Measurements from ENCODE around the gene TOM1L2.

The TOM1L2 gene

GRCh38 chr17:17836818-17837379, 135.3 kb downstream of the TOM1L2 start, which contains the start of gene SREBF1:
Gene SREBF1 (minus strand): TSS chr17:17836986. CDS start chr17:17836817, 169 bp downstream.
- peaks cover 25% of the 10 kb centered on the region for H3K4me1 ChIP-seq (ENCODE audit: control insufficient read depth, insufficient read depth, low read length)
- DNase-seq (ENCODE audit: low read depth, low spot score): no peak
- peak within 1 kb of the TSS; percentile 95 for H3K4me3 ChIP-seq (ENCODE audit: low read length)
- no peaks in the 10 kb centered on the region for H3K9me3 ChIP-seq (ENCODE audit: control insufficient read depth, insufficient read depth, low read length)
- no peaks in the 10 kb centered on the region for H3K36me3 ChIP-seq (ENCODE audit: control insufficient read depth, insufficient read depth, low read length)
- no peaks in the 10 kb centered on the region for H3K27me3 ChIP-seq (ENCODE audit: control insufficient read depth, insufficient read depth, low read length)
- H3K27ac ChIP-seq (ENCODE audit: low read length): no peak within 1 kb of the TSS
- WGBS (ENCODE audit: insufficient coverage, insufficient read length): no CpG with 5 or more reads among the region's 52 CpGs

GRCh38 chr17:17836250-17836817, 135.9 kb downstream of the TOM1L2 start:
- WGBS (ENCODE audit: insufficient coverage, insufficient read length): no CpG with 5 or more reads among the region's 69 CpGs
- Histone ChIP-seq H3K36me3 (ENCODE audit: control insufficient read depth, insufficient read depth, low read length) (0 out of 2 replicates have a peak, but pooled peaks cover 3% of the 10 kb centered on the region), H3K4me3 (ENCODE audit: low read length) (peak overlapping the region; percentile 95), H3K4me1 (ENCODE audit: control insufficient read depth, insufficient read depth, low read length) (peaks cover 25% of the 10 kb centered on the region), H3K27me3 (ENCODE audit: control insufficient read depth, insufficient read depth, low read length) (no peaks in the 10 kb centered on the region), H3K9me3 (ENCODE audit: control insufficient read depth, insufficient read depth, low read length) (no peaks in the 10 kb centered on the region), H3K27ac (ENCODE audit: low read length) (no peak overlapping the region)
- DNase-seq (ENCODE audit: low read depth, low spot score): peak; percentile 98

DNA sequence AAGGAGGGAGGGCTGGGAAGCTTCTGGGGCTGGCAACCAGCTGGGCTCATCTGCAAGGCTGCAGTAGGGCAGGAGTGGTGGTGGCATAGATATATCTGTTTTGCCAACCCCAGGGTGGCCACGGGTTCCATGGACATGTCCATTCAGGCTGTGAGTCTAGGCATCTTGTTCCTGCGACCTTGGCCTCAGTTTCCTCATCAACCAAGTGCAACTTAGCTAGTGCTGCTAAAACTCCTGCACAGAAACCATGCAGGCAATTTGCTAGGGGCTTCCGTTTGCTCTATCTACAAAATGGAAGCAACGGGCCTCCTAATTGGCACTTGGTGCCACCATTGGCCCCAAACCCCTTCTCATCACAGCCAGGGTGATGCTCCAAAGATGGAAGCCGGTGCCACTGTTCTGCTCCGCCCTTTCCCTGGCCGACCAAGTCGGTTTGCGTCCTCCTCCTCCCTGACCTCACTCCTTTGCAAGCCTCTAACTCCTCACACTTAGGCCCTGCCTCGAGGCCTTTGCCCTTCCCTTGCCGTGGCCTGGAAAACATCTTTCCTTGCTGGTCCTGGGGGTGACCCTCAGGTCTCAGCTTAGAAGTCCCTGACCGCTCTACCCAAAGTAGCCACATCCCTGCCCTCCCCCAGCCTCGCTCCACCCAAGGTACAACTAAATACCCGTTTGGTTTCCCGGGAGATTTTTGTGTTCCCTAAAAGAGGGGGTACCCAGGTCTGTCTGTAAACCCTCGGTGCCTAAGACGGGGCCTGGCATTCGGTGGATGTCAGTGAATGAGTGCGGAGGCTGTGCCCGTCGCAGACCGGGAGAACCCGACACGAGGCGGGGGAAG, 136.6 kb downstream of the TOM1L2 start:
- Histone ChIP-seq H3K4me3 (ENCODE audit: low read length) (peak overlapping the region; percentile 23; the same call in 1 of the 2 replicates), H3K4me1 (ENCODE audit: control insufficient read depth, insufficient read depth, low read length) (peaks cover 21% of the 10 kb centered on the region), H3K27me3 (ENCODE audit: control insufficient read depth, insufficient read depth, low read length) (no peaks in the 10 kb centered on the region), H3K9me3 (ENCODE audit: control insufficient read depth, insufficient read depth, low read length) (no peaks in the 10 kb centered on the region), H3K27ac (ENCODE audit: low read length) (no peak overlapping the region), H3K36me3 (ENCODE audit: control insufficient read depth, insufficient read depth, low read length) (0 out of 2 replicates have a peak, but pooled peaks cover 3% of the 10 kb centered on the region)
- no CpG with 5 or more reads among the region's 25 CpGs for WGBS (ENCODE audit: insufficient coverage, insufficient read length)
- DNase-seq (ENCODE audit: low read depth, low spot score): no peak

- Histone ChIP-seq H3K27me3 (ENCODE audit: control insufficient read depth, insufficient read depth, low read length) (no peaks in the 10 kb centered on the region), H3K4me1 (ENCODE audit: control insufficient read depth, insufficient read depth, low read length) (peaks cover 20% of the 10 kb centered on the region), H3K36me3 (ENCODE audit: control insufficient read depth, insufficient read depth, low read length) (0 out of 2 replicates have a peak, but pooled peaks cover 3% of the 10 kb centered on the region), H3K27ac (ENCODE audit: low read length) (no peak overlapping the region), H3K4me3 (ENCODE audit: low read length) (no peak overlapping the region), H3K9me3 (ENCODE audit: control insufficient read depth, insufficient read depth, low read length) (no peaks in the 10 kb centered on the region)
- WGBS (ENCODE audit: insufficient coverage, insufficient read length): no CpG with 5 or more reads among the region's 4 CpGs
- no peak for DNase-seq (ENCODE audit: low read depth, low spot score)
These were observed 137.2 kb downstream of the TOM1L2 start for GRCh38 chr17:17834974-17835373.

DNA sequence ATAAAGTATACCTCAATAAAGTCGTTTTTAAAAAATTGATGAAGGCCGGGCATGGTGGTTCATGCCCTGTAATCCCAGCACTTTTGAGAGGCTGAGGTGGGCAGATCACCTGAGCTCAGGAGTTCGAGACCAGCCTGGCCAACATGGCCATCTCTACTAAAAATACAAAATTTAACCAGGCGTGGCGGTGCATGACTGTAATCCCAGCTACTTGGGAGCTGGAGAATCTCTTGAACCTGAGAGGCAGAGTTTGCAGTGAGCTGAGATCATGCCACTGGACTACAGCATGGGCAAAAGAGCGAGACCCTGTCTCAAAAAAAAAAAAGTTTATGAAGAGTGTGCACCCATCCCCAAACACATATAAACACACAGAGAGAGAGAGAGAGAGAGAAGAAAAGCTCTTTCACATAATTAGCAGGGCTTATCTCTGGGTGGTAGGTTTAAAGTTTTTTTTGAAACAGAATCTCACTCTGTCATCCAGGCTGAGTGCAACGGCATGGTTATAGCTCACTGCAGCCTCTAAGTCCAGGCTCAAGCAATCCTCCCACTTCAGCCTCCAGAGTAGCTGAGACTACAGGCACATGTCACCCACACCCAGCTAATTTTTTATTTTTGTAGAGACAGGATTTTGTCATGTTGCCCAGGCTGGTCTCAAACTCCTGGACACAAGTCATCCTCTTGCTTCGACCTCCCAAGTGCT, 138.4 kb downstream of the TOM1L2 start:
- Histone ChIP-seq H3K4me1 (ENCODE audit: control insufficient read depth, insufficient read depth, low read length) (peaks cover 15% of the 10 kb centered on the region), H3K4me3 (ENCODE audit: low read length) (no peak overlapping the region), H3K36me3 (ENCODE audit: control insufficient read depth, insufficient read depth, low read length) (0 out of 2 replicates have a peak, but pooled peaks cover 3% of the 10 kb centered on the region), H3K27ac (ENCODE audit: low read length) (no peak overlapping the region), H3K27me3 (ENCODE audit: control insufficient read depth, insufficient read depth, low read length) (no peaks in the 10 kb centered on the region), H3K9me3 (ENCODE audit: control insufficient read depth, insufficient read depth, low read length) (no peaks in the 10 kb centered on the region)
- WGBS (ENCODE audit: insufficient coverage, insufficient read length): no CpG with 5 or more reads among the region's 8 CpGs
- no peak for DNase-seq (ENCODE audit: low read depth, low spot score)

GRCh38 chr17:17832032-17832363, 140.2 kb downstream of the TOM1L2 start:
- H3K4me3 ChIP-seq (ENCODE audit: low read length): no peak overlapping the region
- no CpG with 5 or more reads among the region's 2 CpGs for WGBS (ENCODE audit: insufficient coverage, insufficient read length)
- no peaks in the 10 kb centered on the region for H3K9me3 ChIP-seq (ENCODE audit: control insufficient read depth, insufficient read depth, low read length)
- no peaks in the 10 kb centered on the region for H3K27me3 ChIP-seq (ENCODE audit: control insufficient read depth, insufficient read depth, low read length)
- no peak for DNase-seq (ENCODE audit: low read depth, low spot score)
- H3K4me1 ChIP-seq (ENCODE audit: control insufficient read depth, insufficient read depth, low read length): peaks cover 8% of the 10 kb centered on the region
- H3K36me3 ChIP-seq (ENCODE audit: control insufficient read depth, insufficient read depth, low read length): peaks cover 7% of the 10 kb centered on the region; the same call in 1 of the 2 replicates
- no peak overlapping the region for H3K27ac ChIP-seq (ENCODE audit: low read length)

GRCh38 chr17:17831208-17832031, 140.8 kb downstream of the TOM1L2 start:
- Histone ChIP-seq H3K9me3 (ENCODE audit: control insufficient read depth, insufficient read depth, low read length) (no peaks in the 10 kb centered on the region), H3K4me3 (ENCODE audit: low read length) (no peak overlapping the region), H3K4me1 (ENCODE audit: control insufficient read depth, insufficient read depth, low read length) (peaks cover 8% of the 10 kb centered on the region), H3K36me3 (ENCODE audit: control insufficient read depth, insufficient read depth, low read length) (peaks cover 7% of the 10 kb centered on the region; the same call in 1 of the 2 replicates), H3K27me3 (ENCODE audit: control insufficient read depth, insufficient read depth, low read length) (no peaks in the 10 kb centered on the region), H3K27ac (ENCODE audit: low read length) (no peak overlapping the region)
- no peak for DNase-seq (ENCODE audit: low read depth, low spot score)
- WGBS (ENCODE audit: insufficient coverage, insufficient read length): no CpG with 5 or more reads among the region's 12 CpGs

- H3K27ac ChIP-seq (ENCODE audit: low read length): no peak overlapping the region
- peaks cover 7% of the 10 kb centered on the region; the same call in 1 of the 2 replicates for H3K36me3 ChIP-seq (ENCODE audit: control insufficient read depth, insufficient read depth, low read length)
- H3K9me3 ChIP-seq (ENCODE audit: control insufficient read depth, insufficient read depth, low read length): no peaks in the 10 kb centered on the region
- DNase-seq (ENCODE audit: low read depth, low spot score): no peak
- no CpG with 5 or more reads among the region's 6 CpGs for WGBS (ENCODE audit: insufficient coverage, insufficient read length)
- H3K4me1 ChIP-seq (ENCODE audit: control insufficient read depth, insufficient read depth, low read length): peaks cover 7% of the 10 kb centered on the region
- no peak overlapping the region for H3K4me3 ChIP-seq (ENCODE audit: low read length)
- no peaks in the 10 kb centered on the region for H3K27me3 ChIP-seq (ENCODE audit: control insufficient read depth, insufficient read depth, low read length)
These were observed 141.4 kb downstream of the TOM1L2 start for GRCh38 chr17:17830740-17831207.

GRCh38 chr17:17830269-17830567, 142.0 kb downstream of the TOM1L2 start:
- no peak for DNase-seq (ENCODE audit: low read depth, low spot score)
- H3K4me3 ChIP-seq (ENCODE audit: low read length): no peak overlapping the region
- peaks cover 7% of the 10 kb centered on the region; the same call in 1 of the 2 replicates for H3K36me3 ChIP-seq (ENCODE audit: control insufficient read depth, insufficient read depth, low read length)
- WGBS (ENCODE audit: insufficient coverage, insufficient read length): no CpG with 5 or more reads among the region's 2 CpGs
- H3K27me3 ChIP-seq (ENCODE audit: control insufficient read depth, insufficient read depth, low read length): no peaks in the 10 kb centered on the region
- H3K27ac ChIP-seq (ENCODE audit: low read length): no peak overlapping the region
- H3K4me1 ChIP-seq (ENCODE audit: control insufficient read depth, insufficient read depth, low read length): peaks cover 2% of the 10 kb centered on the region
- H3K9me3 ChIP-seq (ENCODE audit: control insufficient read depth, insufficient read depth, low read length): no peaks in the 10 kb centered on the region
